Stimulated activated memory B cell treated with anti-CD40 and anti-IgM and Interleukin-4, amounts not matched to agents 10 μg/mL and 1 μg/mL and 100 μg/mL, for 72 hours (primary cell): Measurements from ENCODE around the gene BRD4.

ENCODE experiments used
- ATAC-seq: fragments of 150-1000 bp; cut with Tn5 transposase; 2 replicates; pipeline ENCODE4 v1.10.0; 2021
- H3K27ac Mint-ChIP-seq: one replicate; pipeline ENCODE4 v1.8.0; 2022; ENCODE audit warnings: mild to moderate bottlenecking, mixed read lengths
- H3K27me3 Mint-ChIP-seq: one replicate; pipeline ENCODE4 v1.8.0; 2022; ENCODE audit warnings: mixed read lengths
- H3K36me3 Mint-ChIP-seq: one replicate; pipeline ENCODE4 v1.8.0; 2022; ENCODE audit warnings: mixed read lengths
- H3K4me1 Mint-ChIP-seq: one replicate; pipeline ENCODE4 v1.8.0; 2022; ENCODE audit warnings: mixed read lengths
- H3K4me3 Mint-ChIP-seq: one replicate; pipeline ENCODE4 v1.8.0; 2022; ENCODE audit warnings: mild to moderate bottlenecking, moderate library complexity, mixed read lengths
- H3K9me3 Mint-ChIP-seq: one replicate; pipeline ENCODE4 v1.8.0; 2022; ENCODE audit warnings: mixed read lengths

Gene BRD4

GRCh38 chr19:15248648-15249527 is 83.5 kb downstream of the BRD4 start:
- peaks cover 9% of the 10 kb centered on the region for H3K4me1 Mint-ChIP-seq
- no peaks in the 10 kb centered on the region for H3K9me3 Mint-ChIP-seq
- H3K4me3 Mint-ChIP-seq = no peak overlapping the region
- H3K27ac Mint-ChIP-seq = no peak overlapping the region
- peaks cover 71% of the 10 kb centered on the region for H3K36me3 Mint-ChIP-seq
- ATAC-seq = no peak
- H3K27me3 Mint-ChIP-seq = no peaks in the 10 kb centered on the region

- Mint-ChIP-seq H3K4me3 (no peak overlapping the region), H3K4me1 (peaks cover under 1% of the 10 kb centered on the region), H3K9me3 (no peaks in the 10 kb centered on the region), H3K36me3 (peaks cover 69% of the 10 kb centered on the region), H3K27me3 (no peaks in the 10 kb centered on the region), H3K27ac (no peak overlapping the region)
- no peak for ATAC-seq
Observed at GRCh38 chr19:15248106-15248505, 84.2 kb downstream of the BRD4 start.

GRCh38 chr19:15247107-15248014 is 85.0 kb downstream of the BRD4 start:
- Mint-ChIP-seq H3K27ac (no peak overlapping the region), H3K27me3 (no peaks in the 10 kb centered on the region), H3K4me1 (no peaks in the 10 kb centered on the region), H3K36me3 (peaks cover 66% of the 10 kb centered on the region), H3K9me3 (no peaks in the 10 kb centered on the region), H3K4me3 (no peak overlapping the region)
- ATAC-seq = no peak

GRCh38 chr19:15246198-15246481 is 86.2 kb downstream of the BRD4 start:
- Mint-ChIP-seq H3K27me3 (no peaks in the 10 kb centered on the region), H3K27ac (no peak overlapping the region), H3K4me3 (no peak overlapping the region), H3K4me1 (no peaks in the 10 kb centered on the region), H3K9me3 (no peaks in the 10 kb centered on the region), H3K36me3 (peaks cover 62% of the 10 kb centered on the region)
- ATAC-seq = no peak

- ATAC-seq = no peak
- H3K27me3 Mint-ChIP-seq = no peaks in the 10 kb centered on the region
- H3K36me3 Mint-ChIP-seq = peaks cover 67% of the 10 kb centered on the region
- no peaks in the 10 kb centered on the region for H3K9me3 Mint-ChIP-seq
- H3K4me1 Mint-ChIP-seq = no peaks in the 10 kb centered on the region
- no peak overlapping the region for H3K27ac Mint-ChIP-seq
- no peak overlapping the region for H3K4me3 Mint-ChIP-seq
Observed at GRCh38 chr19:15245370-15246197, 86.8 kb downstream of the BRD4 start.

GRCh38 chr19:15244808-15245207 is 87.5 kb downstream of the BRD4 start:
- Mint-ChIP-seq H3K4me3 (no peak overlapping the region), H3K27ac (no peak overlapping the region), H3K27me3 (no peaks in the 10 kb centered on the region), H3K9me3 (no peaks in the 10 kb centered on the region), H3K4me1 (no peaks in the 10 kb centered on the region), H3K36me3 (peaks cover 70% of the 10 kb centered on the region)
- no peak for ATAC-seq

GRCh38 chr19:15244106-15244803 is 88.1 kb downstream of the BRD4 start:
- ATAC-seq = no peak
- Mint-ChIP-seq H3K36me3 (peaks cover 69% of the 10 kb centered on the region), H3K4me1 (no peaks in the 10 kb centered on the region), H3K27ac (no peak overlapping the region), H3K4me3 (no peak overlapping the region), H3K27me3 (no peaks in the 10 kb centered on the region), H3K9me3 (no peaks in the 10 kb centered on the region)

GRCh38 chr19:15243236-15243957 is 88.9 kb downstream of the BRD4 start:
- Mint-ChIP-seq H3K27ac (no peak overlapping the region), H3K4me1 (no peaks in the 10 kb centered on the region), H3K4me3 (no peak overlapping the region), H3K9me3 (no peaks in the 10 kb centered on the region), H3K36me3 (peaks cover 69% of the 10 kb centered on the region), H3K27me3 (no peaks in the 10 kb centered on the region)
- no peak for ATAC-seq

- H3K9me3 Mint-ChIP-seq = no peaks in the 10 kb centered on the region
- H3K4me3 Mint-ChIP-seq = no peak overlapping the region
- no peaks in the 10 kb centered on the region for H3K4me1 Mint-ChIP-seq
- no peaks in the 10 kb centered on the region for H3K27me3 Mint-ChIP-seq
- no peak overlapping the region for H3K27ac Mint-ChIP-seq
- no peak for ATAC-seq
- H3K36me3 Mint-ChIP-seq = peaks cover 82% of the 10 kb centered on the region
Observed at GRCh38 chr19:15241259-15241910, 91.0 kb downstream of the BRD4 start.

- H3K27me3 Mint-ChIP-seq = no peaks in the 10 kb centered on the region
- H3K36me3 Mint-ChIP-seq = peaks cover 82% of the 10 kb centered on the region
- H3K27ac Mint-ChIP-seq = no peak overlapping the region
- no peaks in the 10 kb centered on the region for H3K4me1 Mint-ChIP-seq
- ATAC-seq = no peak
- no peaks in the 10 kb centered on the region for H3K9me3 Mint-ChIP-seq
- no peak overlapping the region for H3K4me3 Mint-ChIP-seq
Observed at GRCh38 chr19:15240515-15240914, 91.8 kb downstream of the BRD4 start.

- Mint-ChIP-seq H3K4me1 (peaks cover 4% of the 10 kb centered on the region), H3K36me3 (peaks cover 81% of the 10 kb centered on the region), H3K9me3 (no peaks in the 10 kb centered on the region), H3K27ac (no peak overlapping the region), H3K27me3 (no peaks in the 10 kb centered on the region), H3K4me3 (no peak overlapping the region)
- ATAC-seq = no peak
Observed at GRCh38 chr19:15239337-15239949, 92.9 kb downstream of the BRD4 start.

GRCh38 chr19:15238639-15239155 is 93.6 kb downstream of the BRD4 start:
- Mint-ChIP-seq H3K4me3 (no peak overlapping the region), H3K27ac (no peak overlapping the region), H3K4me1 (peaks cover 11% of the 10 kb centered on the region), H3K36me3 (peaks cover 78% of the 10 kb centered on the region), H3K9me3 (no peaks in the 10 kb centered on the region), H3K27me3 (peaks cover under 1% of the 10 kb centered on the region)
- ATAC-seq = no peak
